ENCODE measurements around the gene RASGEF1C. TPM values are rescaled to one million over a fixed set of nuclear protein-coding genes. Genes with fewer than 3 reads are reported as not detected.

Gene RASGEF1C
- total RNA-seq, 1 donor from 2014 or later = 0.13 TPM

- DNase-seq (ENCODE audit: low read depth) = no peak
- peaks cover 5% of the 10 kb centered on the region for H3K27me3 ChIP-seq (ENCODE audit: control insufficient read depth, insufficient read depth, low read length)
- no peak for TF ChIP-seq CTCF (IDR thresholded peaks at IDR 0.05; ENCODE audit: insufficient read depth, low read length, poor library complexity, severe bottlenecking)
- H3K36me3 ChIP-seq (ENCODE audit: control insufficient read depth, insufficient read depth, low read length) = no peaks in the 10 kb centered on the region
- H3K4me3 ChIP-seq (ENCODE audit: low read depth, low read length) = no peak overlapping the region
These were observed 75.5 kb downstream of the RASGEF1C start for GRCh38 chr5:180133551-180133950.

- no peak for DNase-seq (ENCODE audit: low read depth)
- Histone ChIP-seq H3K36me3 (ENCODE audit: control insufficient read depth, insufficient read depth, low read length) (no peaks in the 10 kb centered on the region), H3K4me3 (ENCODE audit: low read depth, low read length) (no peak overlapping the region), H3K27me3 (ENCODE audit: control insufficient read depth, insufficient read depth, low read length) (peaks cover 5% of the 10 kb centered on the region)
- TF ChIP-seq CTCF (IDR thresholded peaks at IDR 0.05; ENCODE audit: insufficient read depth, low read length, poor library complexity, severe bottlenecking) = no peak
These were observed 76.0 kb downstream of the RASGEF1C start for GRCh38 chr5:180133060-180133459.

- DNase-seq (ENCODE audit: low read depth) = no peak
- H3K4me3 ChIP-seq (ENCODE audit: low read depth, low read length) = no peak overlapping the region
- peaks cover 7% of the 10 kb centered on the region for H3K27me3 ChIP-seq (ENCODE audit: control insufficient read depth, insufficient read depth, low read length)
- TF ChIP-seq CTCF (IDR thresholded peaks at IDR 0.05; ENCODE audit: insufficient read depth, low read length, poor library complexity, severe bottlenecking) = no peak
- H3K36me3 ChIP-seq (ENCODE audit: control insufficient read depth, insufficient read depth, low read length) = no peaks in the 10 kb centered on the region
These were observed 77.9 kb downstream of the RASGEF1C start for GRCh38 chr5:180130876-180131740.

- H3K4me3 ChIP-seq (ENCODE audit: low read depth, low read length) = no peak overlapping the region
- DNase-seq (ENCODE audit: low read depth) = no peak
- no peak for TF ChIP-seq CTCF (IDR thresholded peaks at IDR 0.05; ENCODE audit: insufficient read depth, low read length, poor library complexity, severe bottlenecking)
- no peaks in the 10 kb centered on the region for H3K36me3 ChIP-seq (ENCODE audit: control insufficient read depth, insufficient read depth, low read length)
- peaks cover 7% of the 10 kb centered on the region for H3K27me3 ChIP-seq (ENCODE audit: control insufficient read depth, insufficient read depth, low read length)
These were observed 78.6 kb downstream of the RASGEF1C start for GRCh38 chr5:180130291-180130869.

GRCh38 chr5:180129291-180130190 is 79.5 kb downstream of the RASGEF1C start:
- H3K4me3 ChIP-seq (ENCODE audit: low read depth, low read length) = no peak overlapping the region
- no peaks in the 10 kb centered on the region for H3K36me3 ChIP-seq (ENCODE audit: control insufficient read depth, insufficient read depth, low read length)
- no peak for TF ChIP-seq CTCF (IDR thresholded peaks at IDR 0.05; ENCODE audit: insufficient read depth, low read length, poor library complexity, severe bottlenecking)
- H3K27me3 ChIP-seq (ENCODE audit: control insufficient read depth, insufficient read depth, low read length) = peaks cover 10% of the 10 kb centered on the region
- DNase-seq (ENCODE audit: low read depth) = no peak

Measured in kidney epithelial cell (primary cell).